Measurements from ENCODE around the gene UQCC5.

GRCh38 chr3:52487050-52487787 is 49.2 kb upstream of the UQCC5 start:
- TF ChIP-seq ZNF565 (CRISPR knock-in tag; conservative IDR thresholded peaks at IDR 0.05; ENCODE audit: low read depth) (no peak), BACH2 (CRISPR knock-in tag; IDR thresholded peaks at IDR 0.05; ENCODE audit: borderline replicate concordance) (no peak), GLIS3 (CRISPR knock-in tag; IDR thresholded peaks at IDR 0.05) (no peak), ZFP3 (CRISPR knock-in tag; IDR thresholded peaks at IDR 0.05) (no peak), ZNF8 (CRISPR knock-in tag; IDR thresholded peaks at IDR 0.05) (no peak), OSR1 (CRISPR knock-in tag; IDR thresholded peaks at IDR 0.05) (no peak), ISL1 (CRISPR knock-in tag; IDR thresholded peaks at IDR 0.05) (no peak), TOX (CRISPR knock-in tag; IDR thresholded peaks at IDR 0.05; ENCODE audit: borderline replicate concordance) (no peak)

All from SK-N-SH treated with all-trans-retinoic acid at 6 μM for 48 hours (cell line).